Neuronal stem cell (in vitro differentiated cells): Measurements from ENCODE around the gene PLXDC2.

Experiments used
- DNase-seq: peaks from one replicate; pipeline ENCODE4 v3.0.0-alpha.2; 2013; ENCODE audit warnings: low spot score
- H2AFZ ChIP-seq: one replicate; pipeline ENCODE4 v1.6.1; 2013; ENCODE audit warnings: mild to moderate bottlenecking, low read length, inconsistent platforms
- H2AK5ac ChIP-seq: 2 replicates; pipeline ENCODE4 v1.6.1; 2013; ENCODE audit warnings: low read depth, mild to moderate bottlenecking, inconsistent platforms, low read length, moderate library complexity, mixed read lengths
- H2BK120ac ChIP-seq: 2 replicates; pipeline ENCODE4 v1.6.1; 2013; ENCODE audit warnings: low read depth, mild to moderate bottlenecking, inconsistent platforms, low read length, moderate library complexity, mixed read lengths
- H2BK12ac ChIP-seq: one replicate; pipeline ENCODE4 v1.6.1; 2013; ENCODE audit warnings: low read length, inconsistent platforms
- H2BK15ac ChIP-seq: 2 replicates; pipeline ENCODE4 v1.6.1; 2013; ENCODE audit warnings: mild to moderate bottlenecking, low read length, inconsistent platforms, mixed read lengths
- H2BK5ac ChIP-seq: one replicate; pipeline ENCODE4 v1.6.1; 2013; ENCODE audit warnings: inconsistent platforms, mild to moderate bottlenecking, low read length, moderate library complexity
- H3K14ac ChIP-seq: one replicate; pipeline ENCODE4 v1.6.1; 2013; ENCODE audit warnings: low read length, inconsistent platforms
- H3K18ac ChIP-seq: 2 replicates; pipeline ENCODE4 v1.6.1; 2013; ENCODE audit warnings: low read length, inconsistent platforms
- H3K23ac ChIP-seq: 2 replicates; pipeline ENCODE4 v1.6.1; 2013; ENCODE audit warnings: low read depth, mild to moderate bottlenecking, mixed read lengths, low read length, inconsistent platforms; ENCODE audit not compliant: poor library complexity
- H3K27ac ChIP-seq: replicated peaks from 3 replicates; pipeline ENCODE4 v1.5.1; 2013; ENCODE audit warnings: low read length, inconsistent platforms
- H3K27me3 ChIP-seq, 3 experiments: 2 replicates each; pipeline ENCODE4 v1.6.1; 2013; ENCODE audit warnings: low read length in 3 of 3, mild to moderate bottlenecking in 2 of 3, inconsistent platforms in 1 of 3, low read depth in 1 of 3, mixed read lengths in 1 of 3, moderate library complexity in 1 of 3; ENCODE audit not compliant: control insufficient read depth in 3 of 3, insufficient read depth in 3 of 3
- H3K36me3 ChIP-seq, 2 donors: replicated peaks in 1 of 2; 2 replicates each; pipeline ENCODE4 v1.6.1; 2013; ENCODE audit warnings: low read length in 2 of 2; ENCODE audit not compliant: control insufficient read depth in 2 of 2, insufficient read depth in 2 of 2
- H3K4ac ChIP-seq: 2 replicates; pipeline ENCODE4 v1.6.1; 2013; ENCODE audit warnings: inconsistent platforms, mild to moderate bottlenecking, low read length, moderate library complexity
- H3K4me1 ChIP-seq, 2 donors: 1 replicate in 1 of 2; 2 replicates in 1 of 2; pipeline ENCODE4 v1.6.1; 2013; ENCODE audit warnings: low read length in 2 of 2, low read depth in 1 of 2; ENCODE audit not compliant: control insufficient read depth in 2 of 2, insufficient read depth in 1 of 2
- H3K4me2 ChIP-seq: one replicate; pipeline ENCODE4 v1.6.1; 2013; ENCODE audit warnings: mild to moderate bottlenecking, low read length, inconsistent platforms; ENCODE audit not compliant: insufficient read depth, poor library complexity, severe bottlenecking
- H3K4me3 ChIP-seq, 2 donors: 2 replicates each; pipeline ENCODE4 v1.5.1; 2013; ENCODE audit warnings: low read length in 2 of 2, mild to moderate bottlenecking in 2 of 2, inconsistent platforms in 1 of 2, moderate library complexity in 1 of 2
- H3K79me1 ChIP-seq: one replicate; pipeline ENCODE4 v1.6.1; 2013; ENCODE audit warnings: low read depth, mild to moderate bottlenecking, inconsistent platforms, low read length, moderate library complexity
- H3K9ac ChIP-seq: one replicate; pipeline ENCODE4 v1.6.1; 2013; ENCODE audit warnings: mild to moderate bottlenecking, low read depth, low read length, inconsistent platforms; ENCODE audit not compliant: poor library complexity
- H3K9me3 ChIP-seq, 2 donors: replicated peaks in 1 of 2; 2 replicates each; pipeline versions ENCODE3 to v1.6.1; 2013; ENCODE audit warnings: low read length in 2 of 2, mild to moderate bottlenecking in 2 of 2, inconsistent platforms in 1 of 2, low read depth in 1 of 2, mixed read lengths in 1 of 2, moderate library complexity in 1 of 2; ENCODE audit not compliant: control insufficient read depth in 2 of 2, insufficient read depth in 1 of 2
- H4K8ac ChIP-seq: one replicate; pipeline ENCODE4 v1.6.1; 2013; ENCODE audit warnings: low read depth, mild to moderate bottlenecking, inconsistent platforms, low read length, moderate library complexity
- H4K91ac ChIP-seq: one replicate; pipeline ENCODE4 v1.6.1; 2013; ENCODE audit warnings: low read length, low read depth, mild to moderate bottlenecking, inconsistent platforms; ENCODE audit not compliant: poor library complexity
- WGBS, 2 donors: extraction: QIAGEN DNeasy Blood & Tissue Kit; methylation state at CpG; one replicate each; pipeline ENCODE4 v1.1.7; 2013; ENCODE audit warnings: missing lambda C conversion rate in 2 of 2, mixed read lengths in 1 of 2; ENCODE audit not compliant: insufficient read length in 2 of 2, insufficient replicate concordance in 1 of 2; ENCODE audit errors: extremely low coverage in 2 of 2; 5-methylcytosine and 5-hydroxymethylcytosine counted together

PLXDC2 gene

GRCh38 chr10:20175719-20176118 is 359.5 kb downstream of the PLXDC2 start:
- no peak for DNase-seq
- no peaks in the 10 kb centered on the region for H3K4me1 ChIP-seq
- H3K14ac ChIP-seq = no peak overlapping the region
- no peak overlapping the region for H2AFZ ChIP-seq
- H2AK5ac ChIP-seq = no peak overlapping the region
- H4K8ac ChIP-seq = no peak overlapping the region
- no peak overlapping the region for H3K9ac ChIP-seq
- no CpG with 5 or more reads among the region's 3 CpGs for WGBS, 2 donors
- H2BK15ac ChIP-seq = no peak overlapping the region
- no peak overlapping the region for H2BK5ac ChIP-seq
- H3K36me3 ChIP-seq = no peaks in the 10 kb centered on the region
- no peaks in the 10 kb centered on the region for H3K79me1 ChIP-seq
- H4K91ac ChIP-seq = no peak overlapping the region
- no peaks in the 10 kb centered on the region for H3K27me3 ChIP-seq
- H2BK12ac ChIP-seq = no peak overlapping the region
- no peak overlapping the region for H3K4ac ChIP-seq
- no peak overlapping the region for H2BK120ac ChIP-seq
- H3K18ac ChIP-seq = no peak overlapping the region
- no peak overlapping the region for H3K23ac ChIP-seq
- no peak overlapping the region for H3K4me3 ChIP-seq
- no peaks in the 10 kb centered on the region for H3K9me3 ChIP-seq
- H3K4me2 ChIP-seq = no peak overlapping the region
- H3K27ac ChIP-seq = no peak overlapping the region

- WGBS, 2 donors = no CpG with 5 or more reads among the region's 1 CpG
- no peak for DNase-seq
- Histone ChIP-seq H3K4ac (no peak overlapping the region), H3K27me3 (no peaks in the 10 kb centered on the region), H3K18ac (no peak overlapping the region), H3K14ac (no peak overlapping the region), H2AFZ (no peak overlapping the region), H2AK5ac (no peak overlapping the region), H3K9me3 (no peaks in the 10 kb centered on the region), H2BK120ac (no peak overlapping the region), H2BK5ac (no peak overlapping the region), H3K4me1 (peaks cover 0 to 5% of the 10 kb centered on the region in 2 donors), H3K36me3 (no peaks in the 10 kb centered on the region), H3K4me3 (no peak overlapping the region), H4K8ac (no peak overlapping the region), H2BK12ac (no peak overlapping the region), H3K27ac (no peak overlapping the region), H4K91ac (no peak overlapping the region), H3K9ac (no peak overlapping the region), H3K23ac (no peak overlapping the region), H3K4me2 (no peak overlapping the region), H2BK15ac (no peak overlapping the region), H3K79me1 (no peaks in the 10 kb centered on the region)
Measured at GRCh38 chr10:20180766-20181165, 364.5 kb downstream of the PLXDC2 start.

GRCh38 chr10:20181434-20181833 is 365.2 kb downstream of the PLXDC2 start:
- H2AK5ac ChIP-seq = no peak overlapping the region
- no peak overlapping the region for H3K27ac ChIP-seq
- DNase-seq = no peak
- H3K23ac ChIP-seq = no peak overlapping the region
- H3K27me3 ChIP-seq = no peaks in the 10 kb centered on the region
- H3K14ac ChIP-seq = no peak overlapping the region
- H2BK15ac ChIP-seq = no peak overlapping the region
- H2BK12ac ChIP-seq = no peak overlapping the region
- no CpG with 5 or more reads among the region's 5 CpGs for WGBS, 2 donors
- H3K18ac ChIP-seq = no peak overlapping the region
- no peak overlapping the region for H2AFZ ChIP-seq
- no peak overlapping the region for H3K9ac ChIP-seq
- no peak overlapping the region for H3K4me2 ChIP-seq
- H3K36me3 ChIP-seq = no peaks in the 10 kb centered on the region
- no peak overlapping the region for H4K91ac ChIP-seq
- no peak overlapping the region for H2BK120ac ChIP-seq
- no peak overlapping the region for H4K8ac ChIP-seq
- H3K9me3 ChIP-seq = peaks cover 1% of the 10 kb centered on the region in 2 donors
- no peaks in the 10 kb centered on the region for H3K79me1 ChIP-seq
- no peak overlapping the region for H3K4me3 ChIP-seq
- peaks cover 0 to 5% of the 10 kb centered on the region in 2 donors for H3K4me1 ChIP-seq
- H2BK5ac ChIP-seq = no peak overlapping the region
- no peak overlapping the region for H3K4ac ChIP-seq

GRCh38 chr10:20185116-20185515 is 368.9 kb downstream of the PLXDC2 start:
- Histone ChIP-seq H3K79me1 (no peaks in the 10 kb centered on the region), H3K4me1 (peaks cover 0 to 5% of the 10 kb centered on the region in 2 donors)

More at GRCh38 chr10:20185116-20185515, 368.9 kb downstream of the PLXDC2 start:
- no peak overlapping the region for H4K91ac ChIP-seq
- no peak overlapping the region for H2AK5ac ChIP-seq
- no peak overlapping the region for H3K18ac ChIP-seq
- peaks cover 2 to 3% of the 10 kb centered on the region in 2 donors for H3K9me3 ChIP-seq
- no peak overlapping the region for H3K14ac ChIP-seq
- no peak overlapping the region for H3K4me3 ChIP-seq
- H4K8ac ChIP-seq = no peak overlapping the region
- H2BK12ac ChIP-seq = no peak overlapping the region
- no peaks in the 10 kb centered on the region for H3K36me3 ChIP-seq
- H3K27me3 ChIP-seq = peaks cover 0 to 5% (median 0%) of the 10 kb centered on the region in 3 experiments
- no peak overlapping the region for H2BK120ac ChIP-seq
- H3K9ac ChIP-seq = no peak overlapping the region
- H3K4ac ChIP-seq = no peak overlapping the region
- H3K23ac ChIP-seq = no peak overlapping the region
- H2BK5ac ChIP-seq = no peak overlapping the region
- H3K27ac ChIP-seq = peak overlapping the region; percentile 25
- DNase-seq = peak; percentile 41
- no peak overlapping the region for H2AFZ ChIP-seq
- no peak overlapping the region for H2BK15ac ChIP-seq
- no peak overlapping the region for H3K4me2 ChIP-seq
